ENCODE results near the gene DTNBP1.

DNA sequence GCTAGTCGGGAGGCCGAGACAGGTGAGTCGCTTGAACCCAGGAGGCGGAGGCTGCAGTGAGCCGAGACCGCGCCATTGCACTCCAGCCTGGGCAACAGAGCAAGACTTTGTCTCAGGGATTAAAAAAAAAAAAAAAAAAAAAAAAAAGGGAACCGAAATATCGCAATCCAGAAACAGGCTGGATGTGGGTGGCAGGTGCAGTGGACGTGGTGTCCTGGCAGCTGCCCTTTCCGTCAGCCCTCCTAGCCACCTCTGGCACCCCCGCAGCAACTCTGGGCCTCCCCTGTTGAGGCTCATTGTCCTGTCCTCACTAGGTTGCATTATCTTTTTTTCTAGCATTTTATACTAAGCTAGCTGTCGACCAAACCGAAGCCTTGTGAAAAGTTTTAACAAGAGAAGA, 113.5 kb downstream of the DTNBP1 start:
- no peak for TF ChIP-seq CTCF (IDR thresholded peaks at IDR 0.05)
- TF ChIP-seq POLR2A (IDR thresholded peaks at IDR 0.05) = no peak
